Stimulated activated CD4-positive, alpha-beta T cell treated with anti-CD3 and anti-CD28 coated beads, Interleukin-2, amount 100 ng/mL, for 4 hours (primary cell): ENCODE data around the gene FMNL2.

ENCODE experiments used
- DNase-seq: peaks from one replicate; pipeline ENCODE4 v3.0.0-alpha.2; 2020; ENCODE audit warnings: low read depth

Gene FMNL2

GRCh38 chr2:152529420-152530115 lies 194.6 kb downstream of the FMNL2 start:
- DNase-seq = no peak

- DNase-seq = no peak
These were observed 197.3 kb downstream of the FMNL2 start for GRCh38 chr2:152532241-152532640.

GRCh38 chr2:152534460-152535135 lies 199.6 kb downstream of the FMNL2 start:
- no peak for DNase-seq

GRCh38 chr2:152537081-152537651 lies 202.2 kb downstream of the FMNL2 start:
- no peak for DNase-seq

DNA sequence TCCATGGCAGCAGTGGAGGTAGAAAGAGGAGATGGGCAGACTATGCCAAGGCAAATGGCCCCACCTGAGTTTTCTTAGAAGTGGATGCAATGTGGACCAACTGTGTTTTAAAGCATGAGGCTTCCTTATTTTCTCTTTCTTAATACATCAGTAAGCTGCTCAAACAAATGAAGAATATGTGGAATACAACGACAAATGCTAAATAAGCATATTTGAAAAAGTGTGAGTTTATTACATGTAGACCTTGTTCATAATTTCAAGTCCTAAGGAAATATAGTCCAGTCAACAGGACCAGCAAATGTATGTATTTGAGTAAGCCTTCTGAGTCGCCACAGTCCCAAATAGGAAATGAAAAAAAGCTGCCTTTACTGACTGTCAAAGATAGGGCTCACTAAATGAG lies 204.4 kb downstream of the FMNL2 start:
- no peak for DNase-seq

DNA sequence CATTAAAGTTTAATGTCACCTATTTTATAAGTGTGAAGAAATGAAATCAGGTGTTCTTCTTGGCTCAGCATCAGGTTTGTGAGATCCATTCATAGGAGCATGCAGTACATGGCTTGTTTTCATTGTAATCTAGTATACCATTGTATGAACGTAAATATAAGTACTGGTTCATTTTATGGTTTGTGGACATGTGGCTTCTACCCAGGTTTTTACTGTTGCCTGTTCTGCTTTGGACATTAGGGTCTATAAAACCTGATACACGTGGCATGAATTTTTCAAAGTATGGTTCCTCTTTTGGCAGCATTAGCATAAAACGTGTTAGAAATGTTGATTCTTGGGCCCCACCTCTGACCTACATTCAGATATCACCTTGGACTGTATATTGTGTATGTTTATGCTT lies 206.7 kb downstream of the FMNL2 start:
- no peak for DNase-seq

GRCh38 chr2:152542337-152542994 lies 207.5 kb downstream of the FMNL2 start:
- no peak for DNase-seq

DNA sequence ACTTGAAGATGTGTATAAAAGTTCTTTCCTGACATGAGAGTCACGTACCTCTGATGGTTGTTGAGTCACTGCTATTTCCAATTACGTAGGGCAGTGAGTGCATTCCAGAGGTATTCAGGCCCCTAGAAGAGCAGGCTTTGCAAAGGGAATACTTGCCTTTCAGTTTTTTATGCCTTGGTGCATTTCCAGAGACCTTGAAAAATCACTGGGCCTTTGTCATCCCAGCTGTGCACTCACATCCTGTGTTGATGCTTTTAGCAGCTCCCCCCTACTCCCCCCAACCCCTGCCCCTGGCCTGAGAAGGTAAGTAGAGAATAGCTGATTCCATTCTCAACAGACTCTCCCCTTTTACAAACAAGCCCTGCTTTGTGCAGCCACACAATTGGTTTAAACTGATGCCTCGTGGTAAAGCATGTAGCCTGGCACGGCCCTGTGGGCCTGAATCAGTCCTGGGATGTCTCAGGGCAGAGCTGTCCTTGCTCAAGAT lies 208.1 kb downstream of the FMNL2 start:
- DNase-seq = no peak

DNA sequence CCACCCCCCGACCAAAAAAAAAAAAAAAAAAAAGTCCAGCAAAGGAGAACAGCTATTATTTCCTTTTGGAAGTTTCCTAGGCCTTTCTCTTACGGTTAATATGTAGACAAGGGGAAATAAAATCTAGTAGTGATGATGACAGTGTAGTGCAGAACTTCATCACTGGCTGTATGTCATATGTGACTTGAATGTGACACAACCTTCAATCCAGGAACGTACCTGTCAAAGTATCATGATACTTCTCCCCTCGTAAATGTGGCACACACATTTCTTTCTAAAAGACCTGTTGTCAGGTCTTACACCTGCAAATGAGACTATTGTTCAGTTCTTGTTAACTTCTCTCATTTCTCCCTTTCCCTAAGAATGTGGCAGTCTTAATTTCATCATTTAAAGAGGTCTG lies 208.7 kb downstream of the FMNL2 start:
- no peak for DNase-seq

DNA sequence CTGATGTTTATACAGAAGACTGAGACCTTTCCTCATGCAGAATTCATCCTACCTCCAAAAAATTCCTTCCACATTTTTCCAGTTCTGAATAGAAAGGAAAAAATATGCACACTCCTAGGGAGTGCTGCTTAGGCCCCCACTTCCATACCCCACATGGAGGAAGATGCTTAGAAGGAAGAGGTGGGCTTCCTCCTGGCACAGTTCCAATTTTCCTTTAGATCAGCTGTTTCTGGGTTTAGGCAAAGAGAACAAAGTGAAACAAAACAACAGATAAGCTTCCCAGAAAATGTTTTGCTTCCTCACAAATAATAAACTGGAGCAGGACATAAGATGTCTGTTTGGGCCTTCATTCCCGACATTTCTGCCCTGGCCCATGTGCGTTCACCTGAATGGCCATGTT lies 209.7 kb downstream of the FMNL2 start:
- DNase-seq = no peak

DNA sequence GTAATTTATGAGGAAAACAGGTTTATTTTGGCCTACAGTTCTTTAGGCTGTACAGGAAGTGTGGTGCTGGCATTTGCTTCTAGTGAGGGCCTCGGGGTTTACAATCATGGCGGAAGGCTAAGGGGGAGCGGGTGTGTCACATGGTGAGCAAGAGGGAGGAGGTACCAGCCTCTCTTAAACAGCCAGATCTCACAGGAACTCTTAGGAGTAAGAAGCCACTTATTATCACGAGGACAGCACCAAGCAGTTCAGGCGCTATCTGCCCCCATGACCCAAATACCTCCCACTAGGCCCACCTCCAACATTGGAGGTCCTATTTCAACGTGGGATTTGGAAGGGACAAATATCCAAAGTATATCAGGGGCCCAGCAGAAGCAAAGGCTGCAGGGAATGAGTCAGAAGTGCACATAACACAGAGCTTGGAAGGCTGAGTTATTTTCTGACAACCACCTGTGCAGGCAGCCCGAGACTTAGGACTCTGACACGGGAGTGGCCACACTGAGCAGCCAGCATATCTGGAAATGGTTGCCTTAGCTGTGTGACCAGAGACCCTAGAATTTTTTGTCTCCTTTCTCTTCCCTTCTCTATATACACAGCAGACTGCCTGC lies 211.4 kb downstream of the FMNL2 start:
- DNase-seq = no peak

DNA sequence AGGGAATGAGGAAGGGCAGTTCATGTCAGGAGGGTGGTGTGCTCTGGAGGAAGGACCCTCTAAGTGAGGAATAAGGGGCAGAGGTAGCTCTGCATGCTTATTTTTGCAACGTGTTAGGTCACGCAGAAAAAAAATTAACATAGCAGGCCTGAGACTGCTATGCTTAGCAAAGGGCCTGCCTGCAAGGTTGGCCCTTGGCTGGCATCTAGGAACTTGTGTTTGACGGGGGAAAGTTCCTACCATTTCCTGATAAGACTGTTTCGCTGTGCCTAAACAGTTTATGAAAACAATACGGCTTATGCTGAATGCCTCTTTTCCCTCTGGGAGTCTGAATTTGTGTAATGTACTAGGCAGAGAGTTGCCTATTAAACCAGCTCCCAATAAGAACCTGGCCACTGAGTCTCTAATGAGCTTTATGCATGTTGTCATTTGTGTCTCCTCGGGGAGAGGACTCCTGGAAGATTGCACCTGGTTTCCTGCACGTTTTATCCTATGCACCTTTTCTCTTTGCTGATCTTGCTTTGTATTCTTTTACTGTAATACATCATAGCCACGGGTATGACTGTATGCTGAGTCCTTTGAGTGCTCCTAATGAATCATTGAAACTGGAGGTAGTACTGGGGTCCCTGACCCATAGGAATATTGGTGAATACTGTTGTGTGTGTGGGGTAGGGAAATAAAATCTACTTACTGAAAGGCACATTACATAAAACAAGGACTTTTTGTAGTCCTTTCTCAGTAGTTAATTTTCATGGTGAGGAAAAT lies 213.3 kb downstream of the FMNL2 start:
- DNase-seq = no peak

GRCh38 chr2:152548996-152549395 lies 214.0 kb downstream of the FMNL2 start:
- no peak for DNase-seq

- DNase-seq = no peak
These were observed 214.4 kb downstream of the FMNL2 start for GRCh38 chr2:152549423-152549822.

- DNase-seq = no peak
These were observed 215.4 kb downstream of the FMNL2 start for GRCh38 chr2:152550386-152550785.

DNA sequence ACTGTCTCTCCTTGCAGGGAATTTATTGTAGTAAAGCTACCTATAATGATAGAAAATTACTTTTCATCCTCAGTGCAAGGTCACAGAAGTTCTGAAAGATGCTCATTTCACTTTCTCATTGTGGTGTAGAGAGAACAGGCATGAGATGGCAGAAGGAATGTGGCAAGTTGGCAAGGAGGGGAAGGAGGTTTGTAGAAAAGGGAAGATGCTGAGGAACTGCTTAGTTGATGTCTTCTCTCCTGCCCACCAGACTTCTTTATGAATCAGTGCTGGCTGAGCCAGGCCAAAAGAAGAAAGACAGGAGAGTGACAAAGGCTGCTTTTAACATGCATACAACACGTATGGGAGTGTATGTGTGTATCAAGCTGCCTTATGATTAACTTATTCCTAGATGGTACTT lies 217.9 kb downstream of the FMNL2 start:
- no peak for DNase-seq

DNA sequence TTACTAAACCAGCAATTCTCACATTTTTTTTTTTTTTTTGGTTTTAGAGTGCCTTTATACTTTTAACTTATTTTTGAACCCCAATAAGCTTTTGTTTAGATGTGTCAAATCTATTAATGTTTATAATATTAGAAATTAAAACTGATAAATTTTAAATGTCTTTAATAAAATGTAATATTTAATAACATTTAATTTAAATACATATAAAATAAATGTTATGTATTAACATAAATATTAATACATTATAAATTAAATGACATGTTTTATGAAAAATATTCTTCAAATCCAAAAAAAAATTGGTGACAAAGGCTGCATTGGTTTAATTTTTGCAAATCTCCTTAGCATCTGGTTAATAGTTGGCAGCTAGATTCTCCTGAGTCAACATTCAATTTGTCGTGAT lies 218.5 kb downstream of the FMNL2 start:
- DNase-seq = no peak

DNA sequence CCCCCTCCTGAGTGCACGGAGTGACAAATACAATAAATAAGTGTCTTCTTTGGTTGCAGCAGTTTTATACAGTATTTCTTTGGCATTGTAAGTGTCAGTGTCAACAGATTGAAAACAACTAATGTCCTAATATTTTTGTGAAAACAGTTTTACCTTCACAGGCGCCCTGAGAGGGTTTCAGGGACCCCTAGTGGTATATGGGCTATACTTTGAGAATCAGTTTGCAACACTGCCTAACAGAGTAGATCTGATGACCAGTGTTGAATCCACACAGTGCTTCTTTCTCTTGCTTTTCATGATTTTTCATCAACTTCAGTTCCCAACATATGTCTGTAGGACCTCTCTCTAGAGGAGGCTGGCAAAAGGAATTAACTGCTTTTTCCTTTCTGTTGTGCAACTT lies 220.1 kb downstream of the FMNL2 start:
- DNase-seq = no peak

DNA sequence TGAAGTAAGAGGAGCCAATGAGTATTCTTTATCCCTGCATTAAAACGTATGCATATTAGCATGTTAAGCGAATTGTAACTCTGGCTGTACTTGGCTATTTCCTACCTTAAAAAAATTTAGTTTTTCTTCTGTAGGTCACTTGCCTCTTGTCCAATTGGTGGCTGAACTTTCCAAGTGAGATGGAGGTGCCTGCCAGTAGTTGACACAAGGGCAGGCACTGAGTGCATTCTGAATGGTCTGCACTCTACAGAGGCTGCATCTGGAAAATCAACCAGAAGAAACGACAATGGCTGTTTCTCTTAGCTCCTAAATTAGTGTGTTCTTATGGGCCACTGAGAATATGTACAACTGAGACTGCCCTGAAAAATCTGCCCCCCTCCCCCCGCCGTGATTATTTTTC lies 221.5 kb downstream of the FMNL2 start:
- DNase-seq = no peak

DNA sequence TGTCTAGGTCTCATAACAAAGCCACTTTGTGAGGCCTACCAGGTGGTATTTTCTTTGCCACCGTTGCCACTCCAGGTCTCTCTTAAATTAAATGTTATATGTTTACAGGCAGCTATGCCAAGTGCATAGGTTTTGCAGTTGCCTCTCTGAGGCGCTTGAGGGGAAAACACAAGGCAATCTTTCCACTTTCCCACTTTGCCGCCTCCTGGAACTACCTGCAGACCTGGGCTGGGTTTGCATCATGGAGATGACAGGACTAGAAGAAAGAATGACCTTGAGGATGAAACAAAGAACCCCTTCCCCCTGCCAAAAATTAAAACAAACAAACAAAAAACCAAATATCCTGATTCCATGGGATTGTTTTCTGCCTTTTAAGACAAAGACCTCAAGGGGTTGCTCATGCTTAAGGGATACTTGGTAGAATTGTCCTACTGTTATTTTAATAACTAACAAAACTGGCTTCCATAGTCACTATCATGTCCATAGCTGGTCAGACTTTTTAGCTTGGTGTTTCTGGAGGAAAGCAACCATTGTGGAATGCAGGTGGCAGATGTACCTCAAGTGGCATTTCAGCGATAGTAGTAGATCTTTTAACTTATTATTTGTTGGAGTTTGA lies 222.4 kb downstream of the FMNL2 start:
- no peak for DNase-seq
